Upper lobe of right lung (tissue), 1 donor: ENCODE measurements around the gene DMAC2L. TPM values are rescaled to one million over a fixed set of nuclear protein-coding genes. Genes with fewer than 3 reads are reported as not detected.
"Not testable (repeated sequence)": the region's sequence is repeated elsewhere in the genome, so short reads cannot be mapped to it uniquely, and the experiment has no call there.

Experiments used
- ATAC-seq: fragments of 200-7000 bp; cut with Tn5 transposase; one replicate; pipeline ENCODE4 v1.9.1; 2020; ENCODE audit warnings: mild to moderate bottlenecking, moderate library complexity
- DNase-seq: peaks from one replicate; pipeline ENCODE4 v3.0.0-alpha.2; 2020
- H3K27ac ChIP-seq: fragments of 200-600 bp; one replicate; pipeline ENCODE4 v1.8.0; 2022
- H3K27me3 ChIP-seq: fragments of 200-600 bp; one replicate; pipeline ENCODE4 v1.8.0; 2022; ENCODE audit warnings: mild to moderate bottlenecking
- H3K36me3 ChIP-seq: fragments of 200-600 bp; one replicate; pipeline ENCODE4 v1.8.0; 2022
- H3K4me1 ChIP-seq: fragments of 200-600 bp; one replicate; pipeline ENCODE4 v1.8.0; 2022
- H3K4me3 ChIP-seq: fragments of 200-600 bp; one replicate; pipeline ENCODE4 v1.8.0; 2022; ENCODE audit warnings: mild to moderate bottlenecking
- H3K9me3 ChIP-seq: fragments of 200-600 bp; one replicate; pipeline ENCODE4 v1.8.0; 2022
- intact Hi-C: fragments of 100-400 bp; cut with DNase I; formaldehyde crosslinking; loops from one replicate; pipeline ENCODE4 v1.11.0; 2022
- total RNA-seq: library from RNA; stranded (reverse); fragmentation: NEBNext Ultra II Directional; extraction: Animal tissue kit (Norgen Biotek cat#: 25700); gene quantifications from one replicate; pipeline ENCODE4 v1.2.1, GENCODE V29; 2021
- TF ChIP-seq, protein P1 (sequence below): fragments of 200-600 bp; IDR thresholded peaks from one replicate; pipeline ENCODE4 v1.8.0; 2022; ENCODE audit warnings: antibody characterized with exemption
- donor health status: DM: no; HTN: yes; CAD: no; lungs with severe emphysema.

The DMAC2L gene
- total RNA-seq, 1 donor from 2014 or later = 16.0 TPM

DNA sequence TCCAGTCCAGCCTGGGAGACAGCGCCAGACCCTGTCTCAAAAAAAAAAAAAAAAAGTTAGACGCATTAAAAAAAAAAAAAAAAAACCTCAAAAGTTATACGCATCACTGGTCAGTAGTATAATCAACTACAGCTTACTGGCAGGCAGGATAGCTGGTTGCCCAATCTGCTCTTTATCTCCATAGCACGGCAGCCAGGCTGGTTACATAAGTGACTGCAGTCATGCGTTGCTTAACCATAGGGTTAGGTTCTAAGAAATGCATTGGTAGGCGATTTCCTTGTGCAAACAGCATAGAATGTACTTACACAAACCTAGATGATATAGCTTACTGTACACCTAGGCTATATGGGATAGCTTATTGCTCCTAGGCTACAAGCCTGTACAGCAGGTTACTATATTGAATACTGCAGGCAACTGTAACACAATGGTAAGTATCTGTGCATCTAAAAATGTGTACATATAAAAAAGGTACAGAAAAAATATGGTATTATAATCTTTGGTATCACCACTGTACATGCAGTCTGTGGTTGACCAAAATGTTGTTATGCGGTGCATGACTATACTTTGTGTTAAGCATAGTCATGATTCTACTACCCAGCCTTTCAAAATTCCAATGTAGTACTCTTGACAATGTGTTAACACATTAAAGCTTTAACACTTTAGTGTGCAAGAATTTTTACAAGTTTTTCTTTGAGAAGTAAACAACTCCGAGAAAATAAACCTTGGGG lies 8.2 kb upstream of the DMAC2L start:
- H3K4me1 ChIP-seq = peaks cover 9% of the 10 kb centered on the region
- TF ChIP-seq, protein P1, sequence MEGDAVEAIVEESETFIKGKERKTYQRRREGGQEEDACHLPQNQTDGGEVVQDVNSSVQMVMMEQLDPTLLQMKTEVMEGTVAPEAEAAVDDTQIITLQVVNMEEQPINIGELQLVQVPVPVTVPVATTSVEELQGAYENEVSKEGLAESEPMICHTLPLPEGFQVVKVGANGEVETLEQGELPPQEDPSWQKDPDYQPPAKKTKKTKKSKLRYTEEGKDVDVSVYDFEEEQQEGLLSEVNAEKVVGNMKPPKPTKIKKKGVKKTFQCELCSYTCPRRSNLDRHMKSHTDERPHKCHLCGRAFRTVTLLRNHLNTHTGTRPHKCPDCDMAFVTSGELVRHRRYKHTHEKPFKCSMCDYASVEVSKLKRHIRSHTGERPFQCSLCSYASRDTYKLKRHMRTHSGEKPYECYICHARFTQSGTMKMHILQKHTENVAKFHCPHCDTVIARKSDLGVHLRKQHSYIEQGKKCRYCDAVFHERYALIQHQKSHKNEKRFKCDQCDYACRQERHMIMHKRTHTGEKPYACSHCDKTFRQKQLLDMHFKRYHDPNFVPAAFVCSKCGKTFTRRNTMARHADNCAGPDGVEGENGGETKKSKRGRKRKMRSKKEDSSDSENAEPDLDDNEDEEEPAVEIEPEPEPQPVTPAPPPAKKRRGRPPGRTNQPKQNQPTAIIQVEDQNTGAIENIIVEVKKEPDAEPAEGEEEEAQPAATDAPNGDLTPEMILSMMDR = no peak
- ATAC-seq = peak; percentile 98
- H3K27ac ChIP-seq = no peak overlapping the region
- no peaks in the 10 kb centered on the region for H3K27me3 ChIP-seq
- no peaks in the 10 kb centered on the region for H3K9me3 ChIP-seq
- intact Hi-C loops = no loop called here
- DNase-seq = peak; percentile 69
- H3K4me3 ChIP-seq = no peak overlapping the region
- no peaks in the 10 kb centered on the region for H3K36me3 ChIP-seq

DNA sequence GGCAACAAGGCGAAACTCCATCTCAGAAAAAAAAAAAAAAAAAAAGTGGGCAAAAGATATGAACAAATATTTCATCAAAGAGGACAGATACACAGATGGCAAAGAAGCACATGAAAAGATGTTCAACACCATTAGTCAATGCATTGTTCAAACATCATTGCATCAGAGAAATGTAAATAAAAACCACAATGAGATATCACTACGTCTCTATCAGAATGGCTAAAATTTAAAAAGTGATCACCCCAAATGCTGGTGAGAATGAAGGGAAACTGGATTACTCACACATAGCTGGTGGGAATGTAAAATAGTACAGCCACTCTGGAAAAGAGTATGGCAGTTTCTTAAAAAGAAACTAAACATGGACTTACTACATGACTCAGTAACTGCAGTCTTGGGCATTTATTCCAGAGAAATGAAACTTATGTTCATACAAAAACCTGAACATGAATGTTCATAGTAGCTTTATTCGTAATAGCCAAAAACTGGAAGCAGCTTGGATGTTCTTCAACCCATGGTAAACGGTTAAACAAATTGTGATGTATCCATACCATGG lies 3.7 kb upstream of the DMAC2L start:
- peaks cover 25% of the 10 kb centered on the region for H3K4me1 ChIP-seq
- H3K36me3 ChIP-seq = no peaks in the 10 kb centered on the region
- DNase-seq = no peak
- TF ChIP-seq, protein P1 = no peak
- H3K27me3 ChIP-seq = no peaks in the 10 kb centered on the region
- H3K9me3 ChIP-seq = no peaks in the 10 kb centered on the region
- no peak for ATAC-seq
- H3K4me3 ChIP-seq = no peak overlapping the region
- intact Hi-C loops = no loop called here
- no peak overlapping the region for H3K27ac ChIP-seq

DNA sequence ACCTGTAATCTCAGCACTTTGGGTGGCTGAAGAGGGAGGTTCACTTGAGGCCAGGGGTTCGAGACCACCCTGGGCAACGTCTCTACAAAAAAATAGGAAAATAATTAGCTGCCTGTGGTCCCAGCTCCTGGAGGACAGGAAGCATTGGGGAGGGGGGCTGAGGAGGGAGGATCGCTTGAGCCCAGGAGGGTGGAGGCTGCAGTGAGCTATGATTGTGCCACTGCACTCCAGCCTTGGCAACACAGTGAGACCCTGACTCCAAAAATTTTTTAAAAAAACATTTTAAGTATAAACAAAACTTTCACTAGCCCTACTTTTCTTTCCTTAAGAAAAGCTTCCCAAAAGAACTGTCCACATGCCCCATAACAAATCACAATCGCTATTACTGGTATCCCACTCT lies 1.7 kb upstream of the DMAC2L start:
- Histone ChIP-seq H3K4me1 (peaks cover 17% of the 10 kb centered on the region), H3K27me3 (no peaks in the 10 kb centered on the region), H3K36me3 (no peaks in the 10 kb centered on the region), H3K27ac (no peak overlapping the region), H3K9me3 (no peaks in the 10 kb centered on the region), H3K4me3 (no peak overlapping the region)
- TF ChIP-seq, protein P1 = no peak
- intact Hi-C loops = no loop called here
- no peak for DNase-seq
- no peak for ATAC-seq

DNA sequence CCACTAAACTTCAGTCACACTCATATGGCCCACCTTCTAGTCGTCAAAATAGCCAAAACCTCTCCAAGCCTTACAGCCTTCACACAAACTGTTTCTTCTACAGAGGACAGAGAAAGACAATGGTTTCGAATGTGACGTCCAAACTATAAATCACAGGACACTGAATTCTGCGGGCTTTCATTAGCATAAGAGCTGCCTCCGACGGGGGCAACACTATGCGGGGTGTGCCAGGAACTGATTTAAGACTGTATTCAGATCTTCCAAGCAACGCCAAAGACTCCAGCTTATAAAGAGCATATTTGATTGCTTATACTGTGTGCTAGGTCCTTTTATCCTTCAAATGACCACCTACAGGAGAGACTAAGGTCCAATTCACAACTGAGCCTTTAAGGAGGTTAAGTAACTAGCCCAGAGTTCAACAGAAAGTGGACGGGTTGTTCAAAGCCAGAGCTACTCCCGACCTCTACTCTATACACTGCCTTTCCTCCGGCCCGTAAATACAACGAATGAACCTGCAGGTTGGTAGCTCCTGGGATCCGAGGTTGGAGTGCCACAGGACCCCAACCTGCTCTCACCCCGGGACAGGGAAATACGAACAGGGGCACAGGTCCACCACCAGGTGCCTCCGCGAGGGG lies 670 bp upstream of the DMAC2L start:
- H3K9me3 ChIP-seq = no peaks in the 10 kb centered on the region
- H3K27me3 ChIP-seq = no peaks in the 10 kb centered on the region
- no peaks in the 10 kb centered on the region for H3K36me3 ChIP-seq
- TF ChIP-seq, protein P1 = peak; percentile 51
- intact Hi-C loops = no loop called here
- H3K27ac ChIP-seq = peak overlapping the region; percentile 94
- DNase-seq = no peak
- peak overlapping the region; percentile 68 for H3K4me3 ChIP-seq
- H3K4me1 ChIP-seq = peaks cover 17% of the 10 kb centered on the region
- no peak for ATAC-seq

DNA sequence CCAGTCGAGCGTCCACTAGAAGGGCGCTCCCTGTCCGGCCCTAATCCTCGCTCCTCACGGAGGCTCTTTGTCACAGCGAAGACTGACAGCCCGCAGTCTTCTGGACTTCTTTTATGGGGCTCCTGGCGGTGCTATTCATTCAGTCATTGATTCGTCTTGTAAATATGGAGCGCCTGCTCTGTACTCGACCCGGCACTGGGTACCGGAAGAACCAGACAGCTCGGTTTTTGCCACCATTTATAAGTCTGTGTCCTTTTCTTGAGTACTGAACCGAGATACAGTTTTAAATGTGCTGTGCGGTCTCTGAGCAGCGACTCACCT lies 570 bp downstream of the DMAC2L start:
- peak overlapping the region; percentile 94 for H3K27ac ChIP-seq
- TF ChIP-seq, protein P1 = no peak
- DNase-seq (no peak), ATAC-seq (no peak)
- peak overlapping the region; percentile 68 for H3K4me3 ChIP-seq
- intact Hi-C loops = no loop called here
- H3K9me3 ChIP-seq = no peaks in the 10 kb centered on the region
- peaks cover 17% of the 10 kb centered on the region for H3K4me1 ChIP-seq
- no peaks in the 10 kb centered on the region for H3K27me3 ChIP-seq
- no peaks in the 10 kb centered on the region for H3K36me3 ChIP-seq

DNA sequence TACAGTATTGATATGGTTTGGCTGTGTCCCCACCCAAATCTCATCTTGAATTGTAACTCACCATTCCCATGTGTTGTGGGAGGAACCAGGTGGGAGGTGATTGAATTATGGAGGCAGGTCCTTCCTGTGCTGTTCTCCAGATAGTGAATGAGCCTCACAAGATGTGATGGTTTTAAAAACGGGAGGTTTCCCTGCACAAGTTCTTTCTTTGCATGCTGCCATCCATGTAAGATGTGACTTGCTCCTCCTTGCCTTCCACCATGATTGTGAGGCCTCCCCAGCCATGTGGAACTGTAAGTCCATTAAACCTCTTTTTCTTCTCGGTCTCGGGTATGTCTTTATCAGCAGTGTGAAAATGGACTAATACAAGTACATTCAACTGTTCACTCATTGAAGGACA lies 2.0 kb downstream of the DMAC2L start:
- DNase-seq, intact Hi-C loops, H3K9me3 ChIP-seq, H3K36me3 ChIP-seq, H3K4me3 ChIP-seq, H3K27me3 ChIP-seq, H3K27ac ChIP-seq, ATAC-seq: not testable (repeated sequence)
- H3K4me1 ChIP-seq = peaks cover 17% of the 10 kb centered on the region
